ENCODE measurements around the gene NEK3. TPM values are rescaled to one million over a fixed set of nuclear protein-coding genes. Genes with fewer than 3 reads are reported as not detected.
"Not testable (repeated sequence)": the region's sequence is repeated elsewhere in the genome, so short reads cannot be mapped to it uniquely, and the experiment has no call there.

NEK3 gene
- total and polyA plus RNA-seq, 2 donors from 2014 or later, result 17.4 to 21.1 TPM

GRCh38 chr13:52169839-52170238 lies 10.4 kb upstream of the NEK3 start:
- no peaks in the 10 kb centered on the region for H3K9me3 ChIP-seq (ENCODE audit: control insufficient read depth in 2 of 3, insufficient read depth in 1 of 3, low read length in 3 of 3)
- H3K4me1 ChIP-seq (ENCODE audit: control insufficient read depth in 2 of 3, insufficient read depth in 2 of 3, low read depth in 1 of 3, low read length in 3 of 3), result no peaks in the 10 kb centered on the region
- TF ChIP-seq CTCF (IDR thresholded peaks at IDR 0.05; ENCODE audit: borderline replicate concordance, extremely low read depth, insufficient read depth), result no peak
- intact Hi-C loops (cut with DNase I), result no loop called here
- no peak overlapping the region for H3K9ac ChIP-seq (ENCODE audit: low read length in 3 of 3)
- FAIRE-seq (no peak), DNase-seq (no peak)
- no peak overlapping the region for H3K4me3 ChIP-seq (ENCODE audit: low read length in 3 of 3)
- peaks cover under 1 to 20% (median 6%) of the 10 kb centered on the region in 3 donors for H3K36me3 ChIP-seq (ENCODE audit: control insufficient read depth in 2 of 3, insufficient read depth in 3 of 3, low read length in 3 of 3)
- H3K27ac ChIP-seq (ENCODE audit: low read depth in 2 of 2, low read length in 2 of 2), result no peak overlapping the region
- no peaks in the 10 kb centered on the region for H3K27me3 ChIP-seq (ENCODE audit: control insufficient read depth, insufficient read depth, low read length)

DNA sequence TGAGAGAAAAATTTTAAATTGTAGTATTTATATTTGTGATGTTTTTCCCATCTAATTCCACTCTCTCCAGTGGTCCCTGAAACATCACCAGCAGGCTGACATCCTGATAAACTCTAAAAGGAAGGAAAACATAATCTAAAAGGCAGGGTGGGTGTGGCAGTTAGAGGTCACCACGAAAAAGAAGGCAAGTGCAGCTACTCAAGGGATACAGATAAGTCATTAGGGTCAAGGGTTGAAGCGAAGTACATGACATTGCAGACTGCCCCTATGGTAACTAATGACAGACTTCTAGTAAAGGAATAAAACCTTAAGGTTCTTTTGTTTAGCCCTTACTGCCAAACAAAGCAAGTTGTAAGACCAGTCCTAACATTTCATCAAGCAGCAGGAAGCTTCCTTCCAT lies 6.0 kb upstream of the NEK3 start:
- no peak overlapping the region for H3K4me3 ChIP-seq (ENCODE audit: low read length in 3 of 3)
- FAIRE-seq (no peak), DNase-seq (no peak)
- TF ChIP-seq CTCF (IDR thresholded peaks at IDR 0.05; ENCODE audit: borderline replicate concordance, extremely low read depth, insufficient read depth), result no peak
- intact Hi-C loops (cut with DNase I), result no loop called here
- H3K27ac ChIP-seq (ENCODE audit: low read depth in 2 of 2, low read length in 2 of 2), result no peak overlapping the region
- no peak overlapping the region for H3K9ac ChIP-seq (ENCODE audit: low read length in 3 of 3)
- peaks cover 0 to 5% (median 4%) of the 10 kb centered on the region in 3 donors for H3K4me1 ChIP-seq (ENCODE audit: control insufficient read depth in 2 of 3, insufficient read depth in 2 of 3, low read depth in 1 of 3, low read length in 3 of 3)
- H3K27me3 ChIP-seq (ENCODE audit: control insufficient read depth, insufficient read depth, low read length), result no peaks in the 10 kb centered on the region
- H3K36me3 ChIP-seq (ENCODE audit: control insufficient read depth in 2 of 3, insufficient read depth in 3 of 3, low read length in 3 of 3), result peaks cover 0 to 13% (median 0%) of the 10 kb centered on the region in 3 donors
- no peaks in the 10 kb centered on the region for H3K9me3 ChIP-seq (ENCODE audit: control insufficient read depth in 2 of 3, insufficient read depth in 1 of 3, low read length in 3 of 3)

DNA sequence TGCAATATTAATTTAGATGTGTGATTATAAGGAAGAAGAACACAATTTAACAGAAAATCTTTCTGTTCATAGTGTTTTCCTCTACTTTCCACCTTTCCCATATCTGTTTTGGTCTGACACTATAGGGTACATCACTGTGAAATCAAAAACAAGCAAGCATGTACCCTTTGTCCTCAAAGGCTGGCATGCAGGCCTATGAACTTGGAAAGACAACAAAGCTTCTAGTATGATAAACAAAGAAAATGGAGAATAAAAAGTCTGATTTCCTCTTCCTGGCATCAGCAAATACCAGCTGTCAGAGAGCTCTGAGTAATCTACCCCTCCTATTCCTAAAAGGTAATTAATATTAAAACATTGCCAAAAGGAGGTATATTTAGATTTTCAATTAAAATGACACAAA lies 5.6 kb upstream of the NEK3 start:
- DNase-seq (no peak), FAIRE-seq (no peak)
- intact Hi-C loops (cut with DNase I), result no loop called here
- H3K9me3 ChIP-seq (ENCODE audit: control insufficient read depth in 2 of 3, insufficient read depth in 1 of 3, low read length in 3 of 3), result no peaks in the 10 kb centered on the region
- no peak overlapping the region for H3K9ac ChIP-seq (ENCODE audit: low read length in 3 of 3)
- no peak overlapping the region for H3K4me3 ChIP-seq (ENCODE audit: low read length in 3 of 3)
- peaks cover 0 to 10% (median 0%) of the 10 kb centered on the region in 3 donors for H3K36me3 ChIP-seq (ENCODE audit: control insufficient read depth in 2 of 3, insufficient read depth in 3 of 3, low read length in 3 of 3)
- H3K27ac ChIP-seq (ENCODE audit: low read depth in 2 of 2, low read length in 2 of 2), result no peak overlapping the region
- no peak for TF ChIP-seq CTCF (IDR thresholded peaks at IDR 0.05; ENCODE audit: borderline replicate concordance, extremely low read depth, insufficient read depth)
- no peaks in the 10 kb centered on the region for H3K27me3 ChIP-seq (ENCODE audit: control insufficient read depth, insufficient read depth, low read length)
- H3K4me1 ChIP-seq (ENCODE audit: control insufficient read depth in 2 of 3, insufficient read depth in 2 of 3, low read depth in 1 of 3, low read length in 3 of 3), result peaks cover 0 to 5% (median 4%) of the 10 kb centered on the region in 3 donors

- FAIRE-seq, result not testable (repeated sequence)
Measured at GRCh38 chr13:52163878-52164277, 4.5 kb upstream of the NEK3 start.

More at GRCh38 chr13:52163878-52164277, 4.5 kb upstream of the NEK3 start:
- H3K4me3 ChIP-seq (ENCODE audit: low read length in 3 of 3); H3K9me3 ChIP-seq (ENCODE audit: control insufficient read depth in 2 of 3, insufficient read depth in 1 of 3, low read length in 3 of 3); H3K4me1 ChIP-seq (ENCODE audit: control insufficient read depth in 2 of 3, insufficient read depth in 2 of 3, low read depth in 1 of 3, low read length in 3 of 3); H3K36me3 ChIP-seq (ENCODE audit: control insufficient read depth in 2 of 3, insufficient read depth in 3 of 3, low read length in 3 of 3); DNase-seq; H3K27me3 ChIP-seq (ENCODE audit: control insufficient read depth, insufficient read depth, low read length); H3K9ac ChIP-seq (ENCODE audit: low read length in 3 of 3); H3K27ac ChIP-seq (ENCODE audit: low read depth in 2 of 2, low read length in 2 of 2); intact Hi-C loops (cut with DNase I): not testable (repeated sequence)

All from kidney (tissue), 14 donors.